HepG2 (cell line): ENCODE measurements around the gene NSUN3. TPM values are rescaled to one million over a fixed set of nuclear protein-coding genes. Genes with fewer than 3 reads are reported as not detected.

ENCODE experiments used
- ATAC-seq: fragments of 200-7000 bp; cut with Tn5 transposase; 3 replicates; pipeline ENCODE4 v1.9.1; 2020; ENCODE audit warnings: mild to moderate bottlenecking, moderate library complexity
- BruUV-seq: library from RNA; stranded (reverse); fragments of 400-500 nt; replicated peaks from 2 replicates; lab custom pipeline; 2021; lab: Mats Ljungman, UMichigan
- CTCF ChIA-PET: fragments of 300-600 bp; formaldehyde crosslinking; extraction: SDS; loops from one replicate; lab custom pipeline; 2021; ENCODE audit warnings: low total read pairs, inconsistent platforms, low intra/inter-chr PET ratio; lab: Yijun Ruan, JAX
- POLR2A ChIA-PET: fragments of 350-600 bp; sonication (Branson Sonifier 250); formaldehyde crosslinking; loops from one replicate; lab custom pipeline; 2020; ENCODE audit warnings: antibody characterized with exemption, inconsistent platforms; lab: Yijun Ruan, JAX
- DNase-seq: peaks from one replicate; pipeline ENCODE4 v3.0.0-alpha.2; 2015; ENCODE audit warnings: low spot score
- FAIRE-seq: peaks from 3 replicates; lab custom pipeline; 2011; peaks lifted over from hg19 to GRCh38; lab: Jason Lieb, UNC
- H2AFZ ChIP-seq: one replicate; pipeline ENCODE4 v1.6.1; 2011; ENCODE audit warnings: low read length, inconsistent platforms
- H3K27ac ChIP-seq: fragments of 300-600 bp; 3 replicates; pipeline ENCODE4 v1.8.0; 2011; ENCODE audit warnings: mixed run types, mild to moderate bottlenecking, mixed read lengths, low read length, inconsistent platforms; ENCODE audit not compliant: insufficient read depth; ENCODE audit errors: extremely low read length
- H3K27me3 ChIP-seq, 2 experiments: fragments of 200-600 bp in 1 of 2; 2 replicates in 1 of 2; 3 replicates in 1 of 2; pipeline versions ENCODE4 v1.6.0 to v1.8.0; 2011; ENCODE audit warnings: low read length in 2 of 2, mild to moderate bottlenecking in 2 of 2, moderate library complexity in 2 of 2, inconsistent platforms in 1 of 2; ENCODE audit not compliant: insufficient read depth in 2 of 2, control insufficient read depth in 1 of 2
- H3K36me3 ChIP-seq, 2 experiments: fragments of 200-600 bp in 1 of 2; replicated peaks in 1 of 2; 2 replicates in 1 of 2; 3 replicates in 1 of 2; pipeline versions ENCODE4 v1.5.1 to v1.8.0; 2011; ENCODE audit warnings: low read length in 2 of 2, inconsistent platforms in 1 of 2; ENCODE audit not compliant: insufficient read depth in 2 of 2, control insufficient read depth in 1 of 2
- H3K4me1 ChIP-seq: 2 replicates; pipeline ENCODE4 v1.5.1; 2012; ENCODE audit warnings: low read length, inconsistent platforms; ENCODE audit not compliant: insufficient read depth
- H3K4me2 ChIP-seq: 2 replicates; pipeline ENCODE4 v1.6.0; 2011; ENCODE audit warnings: low read depth, low read length, inconsistent platforms
- H3K4me3 ChIP-seq, 3 experiments: fragments of 200-600 bp in 1 of 3; sonication (generic), shearing (Covaris generic) in 1 of 3; replicated peaks in 1 of 3; 2 replicates each; pipeline ENCODE4 v1.5.1; 2011 to 2016; ENCODE audit warnings: low read length in 3 of 3, inconsistent platforms in 2 of 3, low read depth in 2 of 3, mild to moderate bottlenecking in 2 of 3, control low read depth in 1 of 3, mixed read lengths in 1 of 3; ENCODE audit not compliant: insufficient read depth in 1 of 3
- H3K79me2 ChIP-seq: one replicate; pipeline ENCODE4 v1.6.1; 2011; ENCODE audit warnings: low read length, inconsistent platforms; ENCODE audit not compliant: insufficient read depth
- H3K9ac ChIP-seq: 2 replicates; pipeline ENCODE4 v1.6.0; 2011; ENCODE audit warnings: mild to moderate bottlenecking, low read depth, low read length, inconsistent platforms; ENCODE audit not compliant: insufficient read depth
- H3K9me3 ChIP-seq: 2 replicates; pipeline ENCODE4 v1.5.1; 2012; ENCODE audit warnings: mild to moderate bottlenecking, low read length
- H4K20me1 ChIP-seq: 2 replicates; pipeline ENCODE4 v1.6.0; 2011; ENCODE audit warnings: inconsistent platforms, mild to moderate bottlenecking, low read length, moderate library complexity; ENCODE audit not compliant: insufficient read depth
- CEBPB ChIP-seq: IDR thresholded peaks from 2 replicates; pipeline ENCODE4 v1.6.1; 2011; ENCODE audit warnings: low read depth, low read length, improper control_type of control experiment, borderline replicate concordance
- CTCF ChIP-seq: sonication (generic); formaldehyde crosslinking; IDR thresholded peaks from 2 replicates; pipeline ENCODE4 v1.5.0; 2020; ENCODE audit warnings: mild to moderate bottlenecking, missing genetic modification reagents, moderate library complexity
- SOX6 ChIP-seq, 2 experiments: fragments of 450-650 bp in 1 of 2; sonication (generic) in 1 of 2; formaldehyde crosslinking in 1 of 2; IDR thresholded peaks; 2 replicates each; pipeline versions ENCODE4 v1.4.0 to v1.6.1; 2017 to 2020; ENCODE audit warnings: antibody characterized with exemption in 1 of 2, mild to moderate bottlenecking in 1 of 2, missing genetic modification reagents in 1 of 2
- STAG1 ChIP-seq: sonication (generic); formaldehyde crosslinking; IDR thresholded peaks from 2 replicates; pipeline ENCODE4 v1.4.0; 2020; ENCODE audit warnings: missing genetic modification reagents
- ZFP37 ChIP-seq: sonication (generic); formaldehyde crosslinking; IDR thresholded peaks from 2 replicates; pipeline ENCODE4 v1.4.0; 2020; ENCODE audit warnings: missing genetic modification reagents, borderline replicate concordance
- ZNF180 ChIP-seq: sonication (generic); formaldehyde crosslinking; IDR thresholded peaks from 2 replicates; pipeline ENCODE4 v1.4.0; 2020; ENCODE audit warnings: low read depth, missing genetic modification reagents, borderline replicate concordance
- WGBS: methylation state at CpG from one replicate; pipeline ENCODE4 v1.1.6; 2017; ENCODE audit warnings: low lambda C conversion rate; 5-methylcytosine and 5-hydroxymethylcytosine counted together
- in situ Hi-C: cut with HindIII; loops from 2 replicates; pipeline ENCODE4 v1.10.0; 2017; ENCODE audit warnings: low pct_unique_long_range_greater_than_20kb; ENCODE audit not compliant: extremely low pct_ligation_motif_present
- intact Hi-C: fragments of 100-400 bp; cut with micrococcal nuclease; formaldehyde crosslinking; loops from one replicate; pipeline ENCODE4 v1.10.0; 2022; ENCODE audit not compliant: unreplicated experiment
- polyA plus RNA-seq, 8 experiments: library from polyadenylated mRNA; depleted of rRNA in 3 of 8; stranded (reverse) in 7 of 8; unstranded in 1 of 8; fragments of >200 nt; fragmentation: Illumina TruSeq in 4 of 8; extraction: Trizol in 4 of 8; gene quantifications; 2 replicates each; pipeline versions ENCODE4 v1.2.1 to v1.2.3, GENCODE V29; 2011 to 2016; ENCODE audit warnings: low read depth in 4 of 8, missing spikeins in 1 of 8, mixed read lengths in 1 of 8; ENCODE audit not compliant: insufficient read depth in 1 of 8
- total RNA-seq, 5 experiments: library from RNA; depleted of rRNA; stranded (reverse); fragments of >200 nt; fragmentation: Illumina TruSeq; extraction: Trizol; gene quantifications; 2 replicates each; pipeline ENCODE4 v1.2.3, GENCODE V29; 2016; ENCODE audit warnings: low read depth in 1 of 5

The NSUN3 gene
- total and polyA plus RNA-seq, 2 of the 13 experiments (the other 11 are each of a cell fraction or from before 2014, with no cell fraction given), result 3.2 to 10.6 TPM

DNA sequence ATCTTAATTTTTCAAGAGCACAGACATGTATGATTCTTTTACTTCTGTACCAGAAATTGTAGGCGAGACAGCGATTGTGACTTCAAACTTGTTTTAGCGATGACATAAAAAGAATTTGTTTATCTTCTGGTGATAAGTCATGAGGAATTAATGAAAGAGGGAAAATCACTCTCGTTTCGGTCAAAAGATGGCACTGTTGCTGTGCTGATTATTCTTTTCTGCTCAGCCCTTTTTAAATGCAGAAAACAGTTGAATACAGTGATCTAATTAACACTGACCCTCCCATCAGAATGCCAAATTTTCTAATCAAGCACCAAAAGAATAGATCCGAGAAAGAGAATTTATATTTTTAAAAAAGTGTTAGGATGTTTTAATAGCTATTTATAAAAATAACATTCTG is 52.6 kb downstream of the NSUN3 start:
- no TSS peak for BruUV-seq
- Histone ChIP-seq H3K9me3 (no peaks in the 10 kb centered on the region), H4K20me1 (no peaks in the 10 kb centered on the region), H3K27me3 (no peaks in the 10 kb centered on the region), H3K4me1 (no peaks in the 10 kb centered on the region), H3K4me3 (no peak overlapping the region), H3K36me3 (0 out of 5 replicates have a peak, but pooled peaks cover 0 to 2% of the 10 kb centered on the region in 2 experiments), H3K4me2 (no peak overlapping the region), H3K79me2 (no peaks in the 10 kb centered on the region), H3K9ac (no peak overlapping the region), H2AFZ (no peak overlapping the region), H3K27ac (no peak overlapping the region)
- 93% methylated on average over 6 of the region's 6 CpGs for WGBS
- peak; percentile 19; the same call in 1 of the 2 replicates for TF ChIP-seq CTCF (CRISPR knock-in tag)
- TF ChIP-seq ZNF180 (CRISPR knock-in tag), result no peak
- peak; percentile 30 for TF ChIP-seq STAG1
- TF ChIP-seq SOX6 (IDR thresholded peaks at IDR 0.05), result no peak
- TF ChIP-seq SOX6 (CRISPR knock-in tag; IDR thresholded peaks at IDR 0.05), result no peak
- intact Hi-C loops, result no loop called here
- ATAC-seq, result no peak
- ChIA-PET CTCF (no interaction called here), POLR2A (no interaction called here)
- in situ Hi-C loops, result no loop called here
- DNase-seq, result no peak
- no peak for FAIRE-seq

GRCh38 chr3:94117729-94118128 is 54.9 kb downstream of the NSUN3 start:
- WGBS, result 99% methylated on average over 2 of the region's 2 CpGs
- FAIRE-seq (no peak), ATAC-seq (no peak)
- H3K79me2 ChIP-seq, result no peaks in the 10 kb centered on the region
- H3K4me1 ChIP-seq, result no peaks in the 10 kb centered on the region
- CTCF ChIA-PET, result no interaction called here
- peak; percentile 71; the same call in 1 of the 2 replicates for TF ChIP-seq CEBPB
- no peak for TF ChIP-seq ZFP37 (CRISPR knock-in tag)
- TF ChIP-seq, all 625 proteins: peak for 1
- intact Hi-C loops (no loop called here), in situ Hi-C loops (no loop called here)
- Histone ChIP-seq H4K20me1 (no peaks in the 10 kb centered on the region), H3K9me3 (no peaks in the 10 kb centered on the region), H2AFZ (no peak overlapping the region), H3K4me2 (no peak overlapping the region), H3K27ac (no peak overlapping the region), H3K9ac (no peak overlapping the region), H3K4me3 (no peak overlapping the region), H3K27me3 (no peaks in the 10 kb centered on the region), H3K36me3 (no peaks in the 10 kb centered on the region)
- POLR2A ChIA-PET, result no interaction called here
- BruUV-seq, result no TSS peak
- DNase-seq, result no peak
